Upper lobe of left lung (tissue), 6 donors: ENCODE data around the gene SHROOM4. TPM values are rescaled to one million over a fixed set of nuclear protein-coding genes. Genes with fewer than 3 reads are reported as not detected.

Source experiments
- ATAC-seq, 2 donors: fragments of 200-7000 bp; cut with Tn5 transposase; one replicate each; pipeline ENCODE4 v1.9.1; 2022; ENCODE audit warnings: mild to moderate bottlenecking in 2 of 2, moderate library complexity in 2 of 2; ENCODE audit not compliant: low FRiP score in 2 of 2
- DNase-seq, 2 donors: peaks; one replicate each; pipeline ENCODE4 v3.0.0-alpha.2; 2019 to 2020
- H3K27ac ChIP-seq, 4 donors: fragments of 200-600 bp; sonication (generic); one replicate each; pipeline ENCODE4 v1.5.1; 2016 to 2019
- H3K27me3 ChIP-seq, 4 donors: fragments of 200-600 bp; sonication (generic); one replicate each; pipeline ENCODE4 v1.5.1; 2017 to 2019
- H3K36me3 ChIP-seq, 4 donors: fragments of 200-600 bp; sonication (generic); one replicate each; pipeline ENCODE4 v1.5.1; 2016 to 2019
- H3K4me1 ChIP-seq, 4 donors: fragments of 200-600 bp; sonication (generic); one replicate each; pipeline ENCODE4 v1.5.1; 2018 to 2019
- H3K4me3 ChIP-seq, 4 donors: fragments of 200-600 bp; sonication (generic); one replicate each; pipeline ENCODE4 v1.5.1; 2017 to 2019; ENCODE audit warnings: mild to moderate bottlenecking in 2 of 4, moderate library complexity in 1 of 4
- H3K9me3 ChIP-seq, 4 donors: fragments of 200-600 bp; sonication (generic); one replicate each; pipeline ENCODE4 v1.5.1; 2018 to 2019
- CTCF ChIP-seq, 6 experiments: fragments of 450-650 bp in 4 of 6; fragments of 200-600 bp in 2 of 6; sonication (generic) in 2 of 6; IDR thresholded peaks; one replicate each; pipeline ENCODE4 v1.5.1; 2016 to 2019; ENCODE audit warnings: antibody characterized with exemption in 6 of 6
- EP300 ChIP-seq, 4 donors: sonication (generic); formaldehyde crosslinking; IDR thresholded peaks; one replicate each; pipeline ENCODE4 v1.5.1; 2017; ENCODE audit warnings: antibody characterized with exemption in 4 of 4, control low read depth in 2 of 4
- POLR2A ChIP-seq, 4 donors: fragments of 450-650 bp; IDR thresholded peaks; one replicate each; pipeline ENCODE4 v1.5.1; 2016 to 2017; ENCODE audit warnings: antibody characterized with exemption in 4 of 4, mild to moderate bottlenecking in 2 of 4
- POLR2AphosphoS5 ChIP-seq, 2 donors: sonication (generic); formaldehyde crosslinking; IDR thresholded peaks; one replicate each; pipeline ENCODE4 v1.5.1; 2017; ENCODE audit warnings: antibody characterized with exemption in 2 of 2
- WGBS, 2 donors: methylation state at CpG; one replicate each; pipeline ENCODE4 v1.1.5; 2017 to 2018; 5-methylcytosine and 5-hydroxymethylcytosine counted together
- total RNA-seq, 6 donors: library from RNA; depleted of rRNA in 4 of 6; stranded (reverse); fragments of >200 nt in 4 of 6; gene quantifications; one replicate each; pipeline versions ENCODE4 v1.1.0 to v1.2.1, GENCODE V29; 2016 to 2021
- donor health status: DM: no; HTN: no; CAD: no; lungs with moderate emphysema.
- donor health status: DM: no; HTN: yes; CAD: no; lungs with severe emphysema.

The SHROOM4 gene
- 10 to 100 TPM; 26.7 to 51.4 (median 35.3) TPM for total RNA-seq

GRCh38 chrX:50813843-50814661 lies at the start of gene SHROOM4:
Gene SHROOM4, minus strand, starts transcription at chrX:50814194. Its CDS starts 176 bp downstream, at chrX:50814018.
- peak; percentile 87 to 95 for ATAC-seq
- H3K4me3 ChIP-seq: peak within 1 kb of the TSS; percentile 11 to 64 (median 54)
- 0 to 29% methylated on average over 22 to 46 of the region's 47 CpGs for WGBS, 2 donors
- peak in 1 of 2 donors; percentile 31 for TF ChIP-seq POLR2AphosphoS5 (IDR thresholded peaks at IDR 0.05)
- TF ChIP-seq POLR2A (IDR thresholded peaks at IDR 0.05): peak in 1 of 4 donors; percentile 43
- no peak for TF ChIP-seq CTCF (IDR thresholded peaks at IDR 0.05)
- no peak for TF ChIP-seq EP300 (IDR thresholded peaks at IDR 0.05)
- no peaks in the 10 kb centered on the region for H3K9me3 ChIP-seq
- H3K36me3 ChIP-seq: no peaks in the 10 kb centered on the region
- H3K4me1 ChIP-seq: peaks cover 0 to 9% (median 0%) of the 10 kb centered on the region in 4 donors
- peak; percentile 44 to 84 for DNase-seq
- H3K27ac ChIP-seq: peak within 1 kb of the TSS; percentile 75 to 89 (median 80)
- no peaks in the 10 kb centered on the region for H3K27me3 ChIP-seq

- Histone ChIP-seq H3K27ac (no peak overlapping the region), H3K27me3 (no peaks in the 10 kb centered on the region), H3K4me3 (no peak overlapping the region), H3K36me3 (no peaks in the 10 kb centered on the region), H3K4me1 (no peaks in the 10 kb centered on the region), H3K9me3 (no peaks in the 10 kb centered on the region)
- 89 to 100% methylated on average over 1 of the region's 1 CpG for WGBS, 2 donors
- TF ChIP-seq POLR2AphosphoS5 (IDR thresholded peaks at IDR 0.05): no peak
- no peak for TF ChIP-seq POLR2A (IDR thresholded peaks at IDR 0.05)
- ATAC-seq (no peak), DNase-seq (no peak)
These were observed 49.5 kb upstream of the SHROOM4 start for GRCh38 chrX:50863471-50863870.

- H3K27ac ChIP-seq: no peak overlapping the region
- H3K9me3 ChIP-seq: no peaks in the 10 kb centered on the region
- no peaks in the 10 kb centered on the region for H3K27me3 ChIP-seq
- no peak overlapping the region for H3K4me3 ChIP-seq
- ATAC-seq: no peak
- no peak for DNase-seq
- H3K36me3 ChIP-seq: no peaks in the 10 kb centered on the region
- TF ChIP-seq POLR2A (IDR thresholded peaks at IDR 0.05): no peak
- TF ChIP-seq EP300 (IDR thresholded peaks at IDR 0.05): no peak
- no peak for TF ChIP-seq POLR2AphosphoS5 (IDR thresholded peaks at IDR 0.05)
- TF ChIP-seq CTCF (IDR thresholded peaks at IDR 0.05): no peak
- no peaks in the 10 kb centered on the region for H3K4me1 ChIP-seq
- 83 to 87% methylated on average over 3 of the region's 3 CpGs for WGBS, 2 donors
These were observed 46.5 kb upstream of the SHROOM4 start for GRCh38 chrX:50860518-50860917.

DNA sequence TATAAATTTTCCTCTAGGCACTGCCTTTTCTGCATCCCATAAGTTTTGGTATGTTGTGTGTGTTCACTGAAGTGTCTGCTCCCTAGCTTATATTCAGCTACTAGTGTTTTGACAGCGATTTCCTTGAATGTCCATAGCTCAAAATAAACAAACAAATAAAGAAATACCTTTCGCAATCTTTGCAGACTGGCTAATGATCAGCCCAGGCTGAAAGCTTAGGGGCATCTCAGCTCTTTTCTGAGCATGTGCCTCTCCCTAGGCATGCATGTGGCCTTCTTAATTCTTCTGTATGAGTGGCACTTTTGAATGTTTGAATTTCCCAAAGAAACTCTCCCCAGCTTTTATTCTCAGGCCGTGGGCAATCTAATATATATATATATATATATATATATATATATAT lies 44.6 kb upstream of the SHROOM4 start:
- no peak overlapping the region for H3K27ac ChIP-seq
- ATAC-seq: no peak
- H3K36me3 ChIP-seq: no peaks in the 10 kb centered on the region
- no peaks in the 10 kb centered on the region for H3K9me3 ChIP-seq
- no peaks in the 10 kb centered on the region for H3K27me3 ChIP-seq
- TF ChIP-seq EP300 (IDR thresholded peaks at IDR 0.05) (no peak), POLR2AphosphoS5 (IDR thresholded peaks at IDR 0.05) (no peak), CTCF (IDR thresholded peaks at IDR 0.05) (no peak), POLR2A (IDR thresholded peaks at IDR 0.05) (no peak)
- H3K4me1 ChIP-seq: no peaks in the 10 kb centered on the region
- no peak overlapping the region for H3K4me3 ChIP-seq
- no peak for DNase-seq
- 80 to 88% methylated on average over 3 of the region's 3 CpGs for WGBS, 2 donors

DNA sequence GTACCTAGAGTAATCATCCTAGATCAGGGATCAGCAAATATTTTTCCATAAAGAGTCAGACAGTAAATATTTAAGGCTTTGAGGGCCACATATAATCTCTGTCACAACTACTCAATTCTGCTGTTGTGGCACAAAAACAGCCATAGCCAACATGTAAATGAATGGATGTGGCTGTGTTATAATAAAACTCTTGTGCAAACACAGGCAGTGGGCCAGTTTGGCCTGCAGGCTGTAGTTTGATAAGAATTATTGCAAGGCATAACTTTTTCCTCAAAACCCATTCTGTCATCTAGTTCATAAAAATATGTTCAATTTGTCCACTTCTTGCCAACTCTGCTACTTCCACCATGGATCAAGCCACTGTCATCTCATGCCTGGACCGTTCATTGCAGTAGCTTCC lies 39.4 kb upstream of the SHROOM4 start:
- Histone ChIP-seq H3K27me3 (no peaks in the 10 kb centered on the region), H3K4me3 (no peak overlapping the region), H3K36me3 (no peaks in the 10 kb centered on the region), H3K9me3 (no peaks in the 10 kb centered on the region), H3K27ac (no peak overlapping the region), H3K4me1 (no peaks in the 10 kb centered on the region)
- DNase-seq (no peak), ATAC-seq (no peak)
- 36 to 44% methylated on average over 1 of the region's 1 CpG for WGBS, 2 donors
- no peak for TF ChIP-seq POLR2AphosphoS5 (IDR thresholded peaks at IDR 0.05)
- no peak for TF ChIP-seq POLR2A (IDR thresholded peaks at IDR 0.05)
- TF ChIP-seq CTCF (IDR thresholded peaks at IDR 0.05): no peak
- no peak for TF ChIP-seq EP300 (IDR thresholded peaks at IDR 0.05)
